CD4-positive, alpha-beta T cell (primary cell): Measurements from ENCODE around the gene ARL14EP. TPM values are rescaled to one million over a fixed set of nuclear protein-coding genes. Genes with fewer than 3 reads are reported as not detected.

Experiments used
- ATAC-seq: fragments of 200-7000 bp; cut with Tn5 transposase; one replicate; pipeline ENCODE4 v1.10.0; 2022; ENCODE audit warnings: mild to moderate bottlenecking; ENCODE audit not compliant: poor library complexity
- CTCF ChIA-PET: fragments of 350-600 bp; sonication (Branson Sonifier 250); formaldehyde crosslinking; loops from one replicate; lab custom pipeline; 2021; ENCODE audit warnings: antibody characterized with exemption, inconsistent platforms; lab: Charles Lee
- POLR2A ChIA-PET: fragments of 350-600 bp; sonication (Branson Sonifier 250); formaldehyde crosslinking; loops from one replicate; lab custom pipeline; 2021; ENCODE audit warnings: antibody characterized with exemption, inconsistent platforms; lab: Charles Lee
- DNase-seq, 14 experiments: peaks; one replicate each; pipeline ENCODE4 v3.0.0-alpha.2; 2013 to 2020; ENCODE audit warnings: mixed read lengths in 2 of 14
- H3K27ac ChIP-seq, 2 donors: one replicate each; pipeline versions ENCODE4 v1.5.1 to v1.7.0; 2013; ENCODE audit warnings: low read length in 2 of 2, low read depth in 1 of 2, mild to moderate bottlenecking in 1 of 2
- H3K27me3 ChIP-seq, 2 experiments: 1 replicate in 1 of 2; 2 replicates in 1 of 2; pipeline versions ENCODE4 v1.6.1 to v1.7.0; 2013; ENCODE audit warnings: low read length in 2 of 2, control low read depth in 1 of 2, mild to moderate bottlenecking in 1 of 2, moderate library complexity in 1 of 2; ENCODE audit not compliant: insufficient read depth in 2 of 2, control insufficient read depth in 1 of 2
- H3K36me3 ChIP-seq: one replicate; pipeline ENCODE4 v1.6.1; 2013; ENCODE audit warnings: low read length, control low read depth; ENCODE audit not compliant: insufficient read depth
- H3K4me1 ChIP-seq: one replicate; pipeline ENCODE4 v1.6.1; 2013; ENCODE audit warnings: low read length, control low read depth; ENCODE audit not compliant: insufficient read depth
- H3K4me3 ChIP-seq: one replicate; pipeline ENCODE4 v1.5.1; 2013; ENCODE audit warnings: mild to moderate bottlenecking, low read length, moderate library complexity
- H3K9me3 ChIP-seq, 2 experiments: 1 replicate in 1 of 2; 2 replicates in 1 of 2; pipeline versions ENCODE4 v1.6.1 to v1.7.0; 2013; ENCODE audit warnings: low read length in 2 of 2, mild to moderate bottlenecking in 2 of 2, control low read depth in 1 of 2, moderate library complexity in 1 of 2; ENCODE audit not compliant: control insufficient read depth in 1 of 2, insufficient read depth in 1 of 2
- H3K27ac Mint-ChIP-seq: one replicate; pipeline ENCODE4 v1.8.0; 2020; ENCODE audit warnings: mixed read lengths
- H3K27me3 Mint-ChIP-seq: one replicate; pipeline ENCODE4 v1.8.0; 2021; ENCODE audit warnings: mixed read lengths
- H3K36me3 Mint-ChIP-seq: one replicate; pipeline ENCODE4 v1.8.0; 2021; ENCODE audit warnings: low read depth, mixed read lengths
- H3K4me1 Mint-ChIP-seq: one replicate; pipeline ENCODE4 v1.8.0; 2021; ENCODE audit warnings: low read depth, mixed read lengths
- H3K4me3 Mint-ChIP-seq: one replicate; pipeline ENCODE4 v1.8.0; 2020; ENCODE audit warnings: mild to moderate bottlenecking, mixed read lengths
- H3K9me3 Mint-ChIP-seq: one replicate; pipeline ENCODE4 v1.8.0; 2020; ENCODE audit warnings: mixed read lengths
- intact Hi-C, 2 experiments: fragments of 100-400 bp; cut with DNase I in 1 of 2; cut with micrococcal nuclease in 1 of 2; formaldehyde crosslinking; loops; one replicate each; pipeline versions ENCODE4 v1.15.1 to v1.9.0; 2023 to 2025; cut with DNase I, micrococcal nuclease
- total RNA-seq, 174 experiments: library from RNA in 2 of 174; stranded (reverse) in 2 of 174; gene quantifications; one replicate each; pipeline ENCODE4 v1.2.3 and lab custom pipeline; 2021 to 2026
- TF ChIP-seq, protein P1 (sequence below): fragments of 200-600 bp; IDR thresholded peaks from one replicate; pipeline ENCODE4 v1.8.0; 2022; ENCODE audit warnings: antibody characterized with exemption, mild to moderate bottlenecking

The ARL14EP gene
- total RNA-seq, 2 experiments from 2014 or later: 48.1 to 49.7 TPM

- intact Hi-C loops: loop anchor here (5.0 to 10.0 kb wide), 3 partner anchors 569 to 1832 kb away; no protein-coding TSS in a partner anchor
- TF ChIP-seq, protein P1, sequence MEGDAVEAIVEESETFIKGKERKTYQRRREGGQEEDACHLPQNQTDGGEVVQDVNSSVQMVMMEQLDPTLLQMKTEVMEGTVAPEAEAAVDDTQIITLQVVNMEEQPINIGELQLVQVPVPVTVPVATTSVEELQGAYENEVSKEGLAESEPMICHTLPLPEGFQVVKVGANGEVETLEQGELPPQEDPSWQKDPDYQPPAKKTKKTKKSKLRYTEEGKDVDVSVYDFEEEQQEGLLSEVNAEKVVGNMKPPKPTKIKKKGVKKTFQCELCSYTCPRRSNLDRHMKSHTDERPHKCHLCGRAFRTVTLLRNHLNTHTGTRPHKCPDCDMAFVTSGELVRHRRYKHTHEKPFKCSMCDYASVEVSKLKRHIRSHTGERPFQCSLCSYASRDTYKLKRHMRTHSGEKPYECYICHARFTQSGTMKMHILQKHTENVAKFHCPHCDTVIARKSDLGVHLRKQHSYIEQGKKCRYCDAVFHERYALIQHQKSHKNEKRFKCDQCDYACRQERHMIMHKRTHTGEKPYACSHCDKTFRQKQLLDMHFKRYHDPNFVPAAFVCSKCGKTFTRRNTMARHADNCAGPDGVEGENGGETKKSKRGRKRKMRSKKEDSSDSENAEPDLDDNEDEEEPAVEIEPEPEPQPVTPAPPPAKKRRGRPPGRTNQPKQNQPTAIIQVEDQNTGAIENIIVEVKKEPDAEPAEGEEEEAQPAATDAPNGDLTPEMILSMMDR: no peak
- CTCF ChIA-PET: interaction anchor here (1.8 kb wide), 1 partner anchor 19 kb away, joined by 8 read pairs; no protein-coding TSS in a partner anchor
- Mint-ChIP-seq H3K27me3 (no peaks in the 10 kb centered on the region), H3K4me1 (peaks cover 19% of the 10 kb centered on the region), H3K36me3 (peaks cover 14% of the 10 kb centered on the region), H3K9me3 (no peaks in the 10 kb centered on the region), H3K27ac (no peak overlapping the region), H3K4me3 (no peak overlapping the region)
- DNase-seq: no peak
- H3K9me3 ChIP-seq: no peaks in the 10 kb centered on the region
- no peaks in the 10 kb centered on the region for H3K36me3 ChIP-seq
- H3K27ac ChIP-seq: no peak overlapping the region
- POLR2A ChIA-PET: no interaction called here
- no peak overlapping the region for H3K4me3 ChIP-seq
- no peaks in the 10 kb centered on the region for H3K4me1 ChIP-seq
- ATAC-seq: no peak
- no peaks in the 10 kb centered on the region for H3K27me3 ChIP-seq
Observed at GRCh38 chr11:30345644-30346043, 22.7 kb downstream of the ARL14EP start.

DNA sequence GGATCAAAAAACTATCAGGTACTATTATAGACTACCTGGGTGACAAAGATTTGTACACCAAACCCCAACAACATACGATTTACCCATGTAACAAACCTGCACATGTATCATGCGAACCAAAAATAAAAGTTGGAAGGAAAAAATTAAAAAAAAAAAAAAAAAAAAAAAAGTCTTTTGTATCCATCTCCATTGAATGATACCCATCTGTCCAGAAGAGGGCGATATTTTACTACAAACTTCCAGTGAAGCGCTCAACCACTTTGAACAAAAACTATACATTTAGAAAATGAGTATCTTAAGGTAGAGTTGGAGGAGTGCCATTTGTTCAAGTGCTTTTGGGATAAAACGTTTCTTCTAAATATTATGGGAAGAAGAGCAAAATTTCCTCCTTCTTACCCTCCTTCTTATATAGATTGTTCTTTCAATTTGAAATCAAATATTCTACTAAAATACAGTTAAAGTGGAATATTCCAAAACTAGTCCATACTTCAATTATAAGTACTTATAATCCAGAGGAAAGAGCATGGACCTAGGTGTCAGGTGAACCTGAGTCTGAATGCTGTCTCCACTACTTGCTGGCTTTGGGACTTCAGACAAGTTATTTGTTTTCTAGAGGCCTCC is 23.3 kb downstream of the ARL14EP start:
- ChIA-PET POLR2A (no interaction called here), CTCF (interaction anchor here (1.8 kb wide), 1 partner anchor 19 kb away, joined by 8 read pairs; no protein-coding TSS in a partner anchor)
- TF ChIP-seq, protein P1: peak; percentile 66
- no peaks in the 10 kb centered on the region for H3K9me3 Mint-ChIP-seq
- peaks cover 19% of the 10 kb centered on the region for H3K4me1 Mint-ChIP-seq
- Histone ChIP-seq H3K9me3 (no peaks in the 10 kb centered on the region), H3K4me3 (no peak overlapping the region), H3K27me3 (no peaks in the 10 kb centered on the region), H3K4me1 (no peaks in the 10 kb centered on the region), H3K36me3 (no peaks in the 10 kb centered on the region), H3K27ac (no peak overlapping the region)
- DNase-seq (peak in 3 of 14 experiments; percentile 66 to 73 (median 73)), ATAC-seq (peak; percentile 61)
- H3K27me3 Mint-ChIP-seq: peaks cover 4% of the 10 kb centered on the region
- no peak overlapping the region for H3K4me3 Mint-ChIP-seq
- H3K36me3 Mint-ChIP-seq: peaks cover 13% of the 10 kb centered on the region
- intact Hi-C loops: loop anchor here (5.0 to 10.0 kb wide), 3 partner anchors 569 to 1831 kb away; no protein-coding TSS in a partner anchor
- no peak overlapping the region for H3K27ac Mint-ChIP-seq

- TF ChIP-seq, protein P1: no peak
- peaks cover 5% of the 10 kb centered on the region for H3K36me3 Mint-ChIP-seq
- no peak overlapping the region for H3K27ac Mint-ChIP-seq
- H3K4me1 Mint-ChIP-seq: peaks cover 14% of the 10 kb centered on the region
- Histone ChIP-seq H3K9me3 (no peaks in the 10 kb centered on the region), H3K27me3 (peaks cover 0 to 4% of the 10 kb centered on the region in 2 experiments), H3K4me1 (no peaks in the 10 kb centered on the region), H3K36me3 (no peaks in the 10 kb centered on the region), H3K27ac (no peak overlapping the region), H3K4me3 (no peak overlapping the region)
- DNase-seq (no peak), ATAC-seq (no peak)
- H3K9me3 Mint-ChIP-seq: no peaks in the 10 kb centered on the region
- ChIA-PET POLR2A (no interaction called here), CTCF (no interaction called here)
- intact Hi-C loops: loop anchor here (5.0 to 10.0 kb wide), 3 partner anchors 567 to 1829 kb away; no protein-coding TSS in a partner anchor
- no peak overlapping the region for H3K4me3 Mint-ChIP-seq
- H3K27me3 Mint-ChIP-seq: peaks cover 12% of the 10 kb centered on the region
Observed at GRCh38 chr11:30348035-30348434, 25.1 kb downstream of the ARL14EP start.
